Right lung (tissue), 5 donors: ENCODE measurements around the gene WWOX. TPM values are rescaled to one million over a fixed set of nuclear protein-coding genes. Genes with fewer than 3 reads are reported as not detected.

Experiments used
- DNase-seq, 2 donors: peaks; one replicate each; pipeline ENCODE4 v3.0.0-alpha.2; 2013
- polyA plus RNA-seq, 5 donors: library from polyadenylated mRNA; unstranded; fragments of 120-200 nt; gene quantifications; one replicate each; pipeline versions ENCODE4 v1.2.1 to v1.2.3, GENCODE V29; 2013; ENCODE audit warnings: inconsistent platforms in 1 of 5, low replicate concordance in 1 of 5; ENCODE audit not compliant: insufficient read length in 5 of 5, insufficient read depth in 1 of 5

WWOX gene
- polyA plus RNA-seq, 5 donors, result 29.3 to 41.5 (median 32.3) TPM

GRCh38 chr16:79053577-79053976 is 954.1 kb downstream of the WWOX start:
- no peak for DNase-seq

DNA sequence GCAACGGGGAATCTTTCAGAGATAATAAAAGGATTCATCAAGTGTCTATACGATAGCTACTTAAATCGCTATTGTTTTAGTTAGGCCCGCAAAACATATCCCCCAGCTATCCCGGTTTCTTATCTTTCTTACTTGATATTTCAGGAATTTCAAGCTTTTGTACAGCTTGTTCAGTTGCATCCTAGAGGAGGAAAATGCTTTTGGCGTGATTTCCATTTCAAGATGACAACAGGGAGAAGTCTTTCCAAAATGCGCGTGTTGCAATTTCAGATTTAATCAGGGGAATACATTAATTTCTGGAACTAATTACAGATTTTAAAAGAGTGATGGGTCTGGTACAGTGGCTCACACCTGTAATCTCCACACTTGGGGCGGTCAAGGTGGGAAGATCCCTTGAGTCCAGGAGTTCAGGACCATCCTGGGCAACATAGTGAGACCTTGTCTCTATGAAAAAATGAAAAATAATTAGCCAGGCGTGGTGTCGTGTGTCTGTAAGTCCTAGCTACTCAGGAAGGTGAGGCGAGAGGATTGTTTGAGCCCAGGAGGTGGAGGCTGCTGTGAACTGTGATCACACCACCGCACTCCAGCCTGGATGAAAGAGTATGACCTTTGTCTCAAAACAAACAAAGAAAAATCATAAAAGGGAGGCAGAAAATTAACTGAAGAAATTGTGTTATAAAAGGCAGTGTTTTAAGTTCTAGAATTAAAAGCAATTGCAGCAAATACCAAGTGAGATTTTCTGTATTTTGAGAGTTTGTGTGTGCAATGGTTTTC is 954.9 kb downstream of the WWOX start:
- no peak for DNase-seq

GRCh38 chr16:79055251-79055970 is 956.0 kb downstream of the WWOX start:
- no peak for DNase-seq

GRCh38 chr16:79061181-79061580 is 961.7 kb downstream of the WWOX start:
- no peak for DNase-seq

- no peak for DNase-seq
Observed at GRCh38 chr16:79062336-79062735, 962.9 kb downstream of the WWOX start.

DNA sequence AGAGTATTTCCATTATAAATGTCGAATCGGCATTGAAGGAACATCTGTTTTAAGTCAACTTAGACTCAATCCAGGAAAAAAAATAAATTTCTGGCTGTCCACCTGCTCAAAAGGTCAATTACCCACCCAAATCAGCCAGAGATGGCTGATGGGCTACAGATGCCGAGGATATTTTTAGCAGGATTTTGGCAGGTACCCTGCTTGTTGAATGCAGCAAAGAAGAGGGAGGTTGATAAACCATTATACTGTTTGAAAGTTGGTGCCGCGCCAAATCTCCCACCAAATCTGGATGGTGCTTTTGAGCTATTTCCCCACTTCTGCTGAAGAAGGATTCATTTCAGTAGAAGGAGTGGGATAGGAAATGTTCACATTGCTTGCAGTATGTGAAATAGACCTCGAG is 963.4 kb downstream of the WWOX start:
- DNase-seq, result peak in 1 of 2 donors; percentile 81

DNA sequence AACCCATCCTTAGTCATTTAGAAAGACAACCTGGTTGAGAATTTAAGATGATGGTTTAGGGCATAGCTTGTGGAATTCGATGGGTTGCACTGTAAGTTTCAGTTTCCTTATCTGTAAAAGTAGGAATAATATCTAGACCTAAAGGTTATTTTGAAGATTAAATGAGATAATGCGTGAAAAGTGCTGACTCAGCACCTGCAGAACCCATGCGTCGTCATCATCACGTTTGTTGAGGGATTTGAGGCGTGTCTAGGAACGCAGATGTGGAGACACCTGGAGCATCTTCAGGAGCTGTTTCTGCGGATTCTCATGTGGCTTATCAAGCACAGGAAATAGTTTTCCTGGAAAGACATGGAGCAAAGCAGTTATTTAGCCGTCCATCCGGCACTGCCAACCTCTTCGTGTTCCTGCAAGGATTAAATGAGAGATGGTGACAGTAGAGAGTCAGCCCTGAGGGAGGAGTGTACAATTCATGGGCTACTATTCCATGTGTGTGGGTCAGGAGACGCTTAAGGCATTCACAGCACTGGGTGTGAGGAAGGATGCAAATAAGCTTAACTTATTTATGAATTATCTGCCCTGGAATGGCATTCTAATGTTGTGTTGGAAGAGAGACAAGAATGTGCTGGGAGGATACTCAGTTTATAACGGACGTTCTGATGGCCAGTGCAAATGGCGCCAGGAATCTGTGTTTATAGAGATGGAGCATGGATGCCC is 965.0 kb downstream of the WWOX start:
- DNase-seq, result no peak

DNA sequence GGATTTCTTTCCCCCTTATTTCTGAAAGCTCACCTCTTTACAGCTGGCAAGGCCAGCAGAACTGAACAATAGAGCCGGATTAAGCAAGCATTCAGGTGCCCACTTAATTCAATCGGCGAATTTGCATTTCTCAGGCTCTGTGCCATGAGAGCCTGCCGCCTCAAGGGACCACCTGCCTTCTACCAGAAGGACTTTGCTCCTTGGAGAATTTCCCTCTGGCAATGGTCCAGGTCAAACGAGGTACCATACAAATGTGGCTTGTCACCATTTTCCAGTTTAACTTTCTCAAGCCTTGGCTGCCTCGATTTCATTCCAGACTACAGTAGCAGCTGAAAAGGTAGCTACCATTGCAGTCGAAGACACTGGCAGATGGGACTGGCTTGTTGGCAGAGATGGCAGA is 967.1 kb downstream of the WWOX start:
- DNase-seq, result no peak

DNA sequence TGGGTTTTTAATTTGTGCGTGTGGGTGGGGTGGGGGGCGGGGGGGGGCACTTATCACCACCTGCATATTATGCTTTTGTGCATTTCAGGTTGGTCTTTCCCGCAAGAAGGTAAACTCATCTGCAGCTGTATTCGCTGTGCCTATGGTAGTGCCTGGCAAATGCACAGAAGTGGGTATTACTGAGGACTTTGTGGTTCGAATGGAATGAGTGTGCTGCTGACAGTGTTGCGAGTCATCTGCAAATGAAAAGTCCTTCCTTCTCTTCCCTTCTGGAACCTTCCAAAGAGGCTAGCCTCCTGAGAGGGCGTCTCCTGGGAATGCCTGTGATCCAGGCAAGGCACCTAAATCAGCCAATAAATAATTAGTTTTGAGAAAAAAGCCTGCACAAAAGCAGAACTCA is 968.1 kb downstream of the WWOX start:
- no peak for DNase-seq

- DNase-seq, result no peak
Observed at GRCh38 chr16:79069121-79069520, 969.7 kb downstream of the WWOX start.

- DNase-seq, result no peak
Observed at GRCh38 chr16:79069633-79070032, 970.2 kb downstream of the WWOX start.

DNA sequence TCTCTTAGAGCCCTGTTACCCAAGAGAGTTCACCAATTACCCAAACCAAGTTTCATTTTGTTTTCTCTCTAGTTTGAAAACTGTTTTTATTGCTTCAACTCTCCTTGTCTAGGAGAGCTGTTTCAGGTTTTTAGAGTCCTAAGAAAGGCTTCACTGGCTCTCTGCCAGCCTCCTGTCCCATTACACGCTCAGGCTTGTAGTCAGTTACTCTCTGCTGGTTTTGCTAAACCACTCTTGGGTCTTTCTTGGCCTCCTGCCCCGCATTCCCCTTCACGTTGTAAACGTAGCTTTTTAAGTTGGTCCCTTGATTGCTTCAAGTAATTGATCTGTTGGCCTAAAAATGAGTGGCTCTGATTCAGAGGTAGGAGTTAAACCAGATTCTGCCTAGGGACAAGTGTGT is 972.0 kb downstream of the WWOX start:
- peak in 1 of 2 donors; percentile 52 for DNase-seq

DNA sequence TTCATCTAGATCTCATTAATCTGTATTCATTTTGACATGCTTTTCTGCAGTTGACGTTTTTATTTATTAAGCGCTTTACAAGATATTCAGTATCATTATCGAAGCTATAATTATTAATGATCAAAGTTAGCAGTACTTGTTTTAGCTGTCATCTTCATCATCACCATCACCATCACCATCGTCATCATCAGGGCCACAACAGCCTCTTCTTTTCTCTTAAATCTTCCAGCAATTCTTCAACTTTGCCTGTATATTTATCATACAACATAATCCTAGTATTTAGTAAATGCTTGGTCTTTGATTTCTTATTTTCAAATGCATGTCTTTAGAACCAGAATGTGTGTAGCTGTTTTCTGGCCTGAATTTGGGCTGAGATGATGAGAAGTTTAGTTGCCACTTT is 973.1 kb downstream of the WWOX start:
- no peak for DNase-seq

DNA sequence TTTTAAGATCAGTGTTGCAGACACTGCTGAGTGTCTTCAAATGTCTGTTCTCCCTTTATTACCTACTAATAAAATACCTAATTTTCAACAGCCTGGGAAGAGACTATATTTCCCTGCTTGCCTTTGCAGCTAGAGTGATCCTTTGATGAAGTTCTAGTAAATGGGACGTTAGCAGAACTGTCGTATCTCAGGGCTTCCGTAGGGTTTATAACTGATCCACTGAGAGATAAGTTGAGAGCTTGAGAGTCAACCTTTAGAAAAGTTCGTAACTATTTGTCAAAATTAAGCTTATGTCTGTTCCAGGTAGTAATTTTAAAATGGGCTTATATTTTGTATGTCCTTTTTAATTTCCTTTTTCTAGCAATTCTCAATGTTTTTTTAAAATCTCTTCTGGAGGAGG is 974.1 kb downstream of the WWOX start:
- DNase-seq, result no peak

GRCh38 chr16:79074541-79074940 is 975.1 kb downstream of the WWOX start:
- DNase-seq, result no peak

DNA sequence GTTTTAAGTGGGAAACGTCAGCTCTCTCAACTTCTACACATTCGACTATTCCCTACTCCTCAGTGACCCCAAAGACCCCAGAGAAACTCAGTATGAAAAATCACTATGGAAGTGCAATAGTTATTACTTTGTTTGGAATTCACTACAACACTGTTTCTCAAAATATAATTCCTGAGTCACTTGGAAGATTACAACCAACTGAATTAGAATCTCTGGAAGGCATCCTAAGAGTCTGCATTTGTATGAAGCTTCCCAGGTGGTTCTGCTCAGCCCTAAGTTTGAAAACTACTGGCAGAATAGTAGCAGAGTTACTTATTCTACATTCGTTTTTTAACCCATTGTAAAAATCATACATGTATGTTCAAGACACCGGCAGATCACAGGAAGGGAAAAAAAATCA is 975.5 kb downstream of the WWOX start:
- no peak for DNase-seq

DNA sequence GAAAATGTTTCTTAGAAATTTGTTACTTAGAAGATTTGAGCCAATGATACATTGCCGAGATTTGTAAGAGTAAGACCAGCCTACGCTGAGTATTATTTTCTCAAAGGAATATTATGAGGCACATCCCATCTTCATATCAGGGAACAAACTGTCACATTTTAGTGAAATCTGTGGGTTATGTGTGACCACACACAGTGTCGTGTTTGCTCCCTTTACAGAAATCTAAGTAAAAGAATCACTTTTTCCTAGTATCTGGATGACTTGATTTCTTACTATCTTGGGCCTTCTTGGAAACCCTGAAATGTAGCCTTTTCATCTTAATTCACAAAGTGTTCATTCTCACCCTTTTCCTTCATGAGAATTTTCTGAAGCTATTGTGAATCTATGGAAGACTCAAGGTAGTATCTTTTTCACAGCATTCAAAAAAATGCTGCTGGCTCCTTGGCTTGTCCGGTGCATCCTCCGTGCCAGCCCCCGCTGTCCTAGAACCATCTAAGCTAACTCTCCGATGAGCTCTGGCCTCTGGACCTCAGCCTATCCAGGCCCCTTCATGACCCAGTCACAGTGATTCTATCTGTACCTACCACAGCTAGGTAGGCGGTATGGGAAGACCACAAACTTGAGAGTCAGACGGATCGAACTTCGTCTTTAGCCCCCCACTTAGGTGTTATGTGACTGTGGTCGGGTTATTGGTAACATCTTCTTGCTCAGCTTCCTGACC is 976.8 kb downstream of the WWOX start:
- DNase-seq, result no peak

- no peak for DNase-seq
Observed at GRCh38 chr16:79077346-79077745, 977.9 kb downstream of the WWOX start.

DNA sequence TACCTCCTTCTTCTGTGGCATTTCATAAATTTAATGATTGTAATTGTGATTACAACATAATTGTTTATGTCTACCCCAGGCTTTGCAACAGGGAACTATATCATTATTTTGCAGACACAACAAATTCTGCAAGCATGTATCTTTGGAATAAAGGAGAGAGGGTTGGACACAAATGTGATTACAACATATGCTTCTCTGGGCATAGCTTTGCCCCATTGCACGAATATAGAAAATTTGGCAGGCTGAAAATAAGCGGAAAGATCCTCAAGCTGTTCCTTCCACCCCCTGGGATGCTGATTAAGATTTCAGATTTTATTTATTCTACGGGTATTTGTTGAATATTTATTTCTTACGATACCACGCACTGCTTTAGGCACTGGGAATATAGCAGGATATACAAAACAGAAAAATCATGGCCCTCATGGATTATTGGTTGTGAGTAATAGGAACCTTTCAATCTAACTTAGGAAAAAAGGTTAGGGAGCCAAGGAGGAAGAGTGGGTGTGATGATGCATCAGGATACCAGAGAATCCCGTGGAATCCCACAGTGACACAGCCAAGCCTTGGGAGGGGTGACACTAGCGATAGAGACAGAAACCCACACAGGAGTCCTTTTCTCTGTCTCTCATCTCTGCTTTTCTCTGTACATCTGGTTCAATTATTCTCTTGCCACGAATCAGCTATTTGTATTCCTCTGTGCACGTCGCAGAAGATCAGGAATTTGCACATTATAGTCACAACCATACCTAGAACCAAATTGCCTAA is 980.4 kb downstream of the WWOX start:
- DNase-seq, result no peak

DNA sequence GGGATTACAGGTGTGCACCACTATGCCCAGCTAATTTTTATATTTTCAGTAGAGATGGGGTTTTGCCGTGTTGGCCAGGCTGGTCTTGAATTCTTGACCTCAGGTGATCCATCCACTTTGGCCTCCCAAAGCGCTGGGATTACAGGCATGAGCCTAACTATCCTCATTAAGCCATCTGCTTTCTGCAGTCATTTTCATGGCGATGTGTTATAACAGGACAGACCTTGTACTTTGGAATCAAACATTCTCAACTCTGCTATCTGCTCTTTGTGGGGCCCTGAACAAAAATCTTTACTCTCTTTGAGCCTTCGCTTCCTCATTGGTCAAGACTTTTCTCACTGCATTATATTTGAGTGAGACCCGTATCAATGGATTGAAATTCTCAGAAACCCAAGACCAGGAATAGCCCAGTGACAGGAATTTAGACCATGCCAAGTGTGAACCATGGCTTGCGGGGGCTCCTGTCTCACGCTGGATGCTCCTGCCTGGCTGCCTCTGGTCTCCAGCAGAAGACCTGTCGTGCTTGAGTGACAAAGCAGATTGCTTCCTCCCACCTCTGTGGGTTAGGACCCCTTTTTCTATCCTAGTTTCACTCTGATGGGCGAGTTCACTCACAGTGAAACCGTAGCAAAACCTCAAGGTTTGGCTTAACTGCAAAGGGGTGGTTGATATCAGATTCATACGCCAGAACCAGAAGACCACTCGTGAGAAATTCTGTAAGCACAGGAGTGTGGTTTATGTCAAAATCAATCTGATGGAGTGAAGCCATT is 982.0 kb downstream of the WWOX start:
- DNase-seq, result no peak

- no peak for DNase-seq
Observed at GRCh38 chr16:79082970-79083369, 983.5 kb downstream of the WWOX start.
